Bronchial epithelial cell (primary cell): ENCODE measurements around the gene OPA3. TPM values are rescaled to one million over a fixed set of nuclear protein-coding genes. Genes with fewer than 3 reads are reported as not detected.
"Not testable (repeated sequence)": the region's sequence is repeated elsewhere in the genome, so short reads cannot be mapped to it uniquely, and the experiment has no call there.

Source experiments
- DNase-seq: peaks from one replicate; pipeline ENCODE4 v3.0.0-alpha.2; 2010; ENCODE audit warnings: low read depth
- FAIRE-seq: peaks from 2 replicates; lab custom pipeline; 2011; peaks lifted over from hg19 to GRCh38; lab: Jason Lieb, UNC
- H3K27me3 ChIP-seq: 2 replicates; pipeline ENCODE4 v1.5.1; 2011; ENCODE audit warnings: low read length; ENCODE audit not compliant: control insufficient read depth, insufficient read depth
- H3K36me3 ChIP-seq: 2 replicates; pipeline ENCODE4 v1.5.1; 2011; ENCODE audit warnings: low read length; ENCODE audit not compliant: control insufficient read depth, insufficient read depth
- H3K4me3 ChIP-seq: 2 replicates; pipeline ENCODE4 v1.5.1; 2011; ENCODE audit warnings: mild to moderate bottlenecking, low read depth, low read length, control low read depth
- total RNA-seq: library from RNA; depleted of rRNA; stranded (reverse); fragments of >200 nt; gene quantifications from 2 replicates; pipeline ENCODE4 v1.2.1, GENCODE V29; 2014
- TF ChIP-seq, protein P1 (sequence below): IDR thresholded peaks from 2 replicates; pipeline ENCODE4 v1.5.1; 2011; ENCODE audit warnings: mild to moderate bottlenecking, moderate library complexity, low read length, control low read depth, inconsistent platforms; ENCODE audit not compliant: insufficient read depth, severe bottlenecking

OPA3 gene
- total RNA-seq: 5.3 and 7.0 TPM in 2 replicates

DNA sequence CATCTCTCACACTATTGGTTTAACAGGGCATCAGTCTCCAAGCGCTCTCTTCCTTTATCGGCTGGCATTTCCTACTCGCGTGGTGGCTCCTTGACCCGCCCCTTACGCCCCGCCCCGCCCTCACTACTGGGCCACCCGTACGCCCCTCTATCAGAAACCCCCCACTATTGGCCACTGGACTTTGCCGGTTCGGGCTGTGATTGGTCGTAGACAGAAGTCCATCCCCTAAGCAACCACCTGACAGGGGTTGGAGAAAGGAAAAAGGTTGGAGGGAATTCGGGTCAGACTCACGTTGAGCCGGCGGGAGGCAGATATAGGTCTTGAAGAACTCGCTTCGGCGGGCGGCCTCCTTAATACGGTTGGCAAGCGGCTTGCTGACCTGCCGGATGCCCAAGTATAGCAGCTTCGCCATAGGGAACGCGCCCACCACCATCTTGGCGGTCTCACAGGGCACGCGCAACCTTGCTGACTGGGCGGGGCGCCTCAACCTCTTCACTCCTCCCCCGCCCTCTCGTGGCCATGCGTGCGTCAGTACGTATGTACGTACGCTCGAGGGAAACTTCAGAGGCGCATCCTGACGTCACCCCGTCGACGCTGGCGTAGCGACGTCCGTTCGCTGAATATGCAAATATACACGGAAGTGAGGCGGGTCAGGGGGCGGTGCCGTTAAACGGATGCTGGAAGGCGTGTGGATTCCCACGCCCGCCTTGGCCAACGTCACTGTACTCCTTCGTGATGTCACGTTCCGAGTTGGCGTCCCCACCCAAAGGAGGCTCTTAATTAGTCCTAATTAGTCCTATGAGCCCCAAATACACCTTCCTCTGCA is at the start of gene OPA3:
Gene OPA3, minus strand, starts transcription at position 471 of the 826 bp plus-strand sequence. Its CDS starts 38 bp downstream, at position 433.
- peak; percentile 99 for FAIRE-seq
- H3K27me3 ChIP-seq: no peaks in the 10 kb centered on the region
- TF ChIP-seq, protein P1, sequence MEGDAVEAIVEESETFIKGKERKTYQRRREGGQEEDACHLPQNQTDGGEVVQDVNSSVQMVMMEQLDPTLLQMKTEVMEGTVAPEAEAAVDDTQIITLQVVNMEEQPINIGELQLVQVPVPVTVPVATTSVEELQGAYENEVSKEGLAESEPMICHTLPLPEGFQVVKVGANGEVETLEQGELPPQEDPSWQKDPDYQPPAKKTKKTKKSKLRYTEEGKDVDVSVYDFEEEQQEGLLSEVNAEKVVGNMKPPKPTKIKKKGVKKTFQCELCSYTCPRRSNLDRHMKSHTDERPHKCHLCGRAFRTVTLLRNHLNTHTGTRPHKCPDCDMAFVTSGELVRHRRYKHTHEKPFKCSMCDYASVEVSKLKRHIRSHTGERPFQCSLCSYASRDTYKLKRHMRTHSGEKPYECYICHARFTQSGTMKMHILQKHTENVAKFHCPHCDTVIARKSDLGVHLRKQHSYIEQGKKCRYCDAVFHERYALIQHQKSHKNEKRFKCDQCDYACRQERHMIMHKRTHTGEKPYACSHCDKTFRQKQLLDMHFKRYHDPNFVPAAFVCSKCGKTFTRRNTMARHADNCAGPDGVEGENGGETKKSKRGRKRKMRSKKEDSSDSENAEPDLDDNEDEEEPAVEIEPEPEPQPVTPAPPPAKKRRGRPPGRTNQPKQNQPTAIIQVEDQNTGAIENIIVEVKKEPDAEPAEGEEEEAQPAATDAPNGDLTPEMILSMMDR: no peak

DNA sequence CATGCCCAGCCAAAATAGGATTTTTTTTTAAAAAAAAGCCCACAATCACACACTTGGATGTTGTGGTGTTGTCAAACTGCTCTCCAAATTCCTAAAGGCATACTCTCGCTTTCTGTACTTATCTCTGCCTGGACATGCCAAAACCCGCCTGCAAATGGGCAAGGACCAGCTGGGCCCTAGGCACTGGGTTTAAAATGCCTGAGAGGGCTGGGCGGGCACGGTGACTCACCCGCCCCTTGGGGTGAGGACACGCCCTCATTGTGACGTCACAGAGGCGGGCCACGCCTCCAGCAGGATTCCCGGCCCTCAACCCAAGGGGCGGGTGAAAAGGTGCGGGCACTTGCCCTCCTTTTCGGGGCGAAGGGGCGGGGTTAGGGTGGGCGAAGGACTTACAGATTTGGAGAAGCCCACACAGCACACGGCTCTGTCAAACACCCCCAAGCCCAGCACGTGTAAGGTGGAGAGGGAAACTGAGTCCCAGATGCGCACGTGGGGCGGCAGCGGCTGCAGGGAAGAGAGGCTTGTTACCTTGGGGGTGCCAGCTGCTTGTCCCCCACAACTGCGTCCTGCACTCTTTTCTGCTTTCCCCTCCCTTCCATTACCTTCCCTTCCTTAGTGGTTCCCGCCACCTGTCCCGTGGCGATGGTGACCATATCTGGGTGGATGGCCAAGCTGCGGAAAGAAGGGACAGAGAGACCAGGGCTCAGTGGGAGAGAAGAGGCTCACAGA is 48.0 kb upstream of the OPA3 start:
- H3K4me3 ChIP-seq: no peak overlapping the region
- peaks cover 13% of the 10 kb centered on the region for H3K36me3 ChIP-seq
- TF ChIP-seq, protein P1: no peak
- no peaks in the 10 kb centered on the region for H3K27me3 ChIP-seq
- DNase-seq (peak; percentile 97), FAIRE-seq (peak; percentile 89)

More for the DNA sequence above, at the start of gene OPA3:
- Histone ChIP-seq H3K36me3 (no peaks in the 10 kb centered on the region), H3K4me3 (peak within 1 kb of the TSS; percentile 81)
- DNase-seq: peak; percentile 99

DNA sequence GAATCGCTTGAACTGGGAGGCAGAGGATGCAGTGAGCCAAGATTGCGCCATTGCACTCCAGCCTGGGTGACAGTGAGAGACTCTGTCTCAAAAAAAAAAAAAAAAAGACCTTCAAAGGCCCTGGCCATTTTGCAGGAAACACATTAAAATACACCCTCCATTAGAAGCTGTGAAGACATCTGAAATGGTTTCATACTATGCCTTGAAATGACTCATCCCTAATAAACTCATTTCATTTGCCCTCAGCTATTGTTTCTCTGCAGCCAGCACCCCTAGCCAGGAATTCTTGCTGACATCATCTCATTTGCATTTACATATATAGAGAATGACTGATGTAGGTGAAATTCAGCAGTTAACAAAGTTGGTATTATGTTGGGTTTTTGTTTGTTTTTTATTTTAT is 45.9 kb upstream of the OPA3 start:
- FAIRE-seq (no peak), DNase-seq (peak; percentile 97)
- Histone ChIP-seq H3K27me3 (no peaks in the 10 kb centered on the region), H3K36me3 (peaks cover 21% of the 10 kb centered on the region), H3K4me3 (no peak overlapping the region)
- TF ChIP-seq, protein P1: no peak

DNA sequence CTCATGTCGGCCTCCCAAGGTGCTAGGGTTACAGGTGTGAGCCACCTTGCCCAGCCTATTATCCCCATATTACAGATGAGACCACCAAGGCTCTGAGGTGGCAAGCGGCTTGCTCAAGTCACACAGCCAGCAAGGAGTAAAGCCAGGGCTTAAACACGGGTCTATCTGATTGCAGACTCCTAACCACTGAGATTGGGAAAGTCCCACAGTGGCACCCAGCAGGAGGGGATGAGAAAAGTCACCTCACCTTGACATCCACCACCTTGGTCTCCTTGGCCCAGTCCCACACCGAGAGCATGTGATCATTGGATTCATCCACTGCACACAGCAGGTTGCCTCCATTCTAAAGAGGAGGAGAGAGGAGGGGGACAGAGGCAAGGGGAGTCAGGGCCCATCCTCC is 45.1 kb upstream of the OPA3 start:
- no peak for DNase-seq
- H3K27me3 ChIP-seq: no peaks in the 10 kb centered on the region
- FAIRE-seq: no peak
- peaks cover 24% of the 10 kb centered on the region for H3K36me3 ChIP-seq
- no peak overlapping the region for H3K4me3 ChIP-seq
- TF ChIP-seq, protein P1: no peak

DNA sequence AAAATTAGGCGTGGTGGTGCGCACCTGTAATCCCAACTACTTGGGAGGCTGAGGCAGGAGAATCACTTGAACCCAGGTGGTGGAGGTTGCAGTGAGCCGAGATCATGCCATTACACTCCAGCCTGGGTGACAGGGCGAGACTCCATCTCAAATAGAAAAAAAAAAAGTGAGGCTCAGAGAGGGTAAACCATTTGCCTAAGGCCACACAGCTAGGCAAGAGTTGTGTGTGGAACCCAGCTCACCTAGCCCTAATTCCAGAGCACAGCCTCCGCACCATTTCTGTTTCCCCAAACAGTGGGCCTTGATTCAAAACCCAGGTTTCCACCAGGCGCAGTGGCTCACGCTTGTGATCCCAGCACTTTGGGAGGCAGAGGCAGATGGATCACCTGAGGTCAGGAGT is 43.6 kb upstream of the OPA3 start:
- H3K36me3 ChIP-seq: peaks cover 29% of the 10 kb centered on the region
- not testable (repeated sequence) for DNase-seq, H3K4me3 ChIP-seq, H3K27me3 ChIP-seq, FAIRE-seq

DNA sequence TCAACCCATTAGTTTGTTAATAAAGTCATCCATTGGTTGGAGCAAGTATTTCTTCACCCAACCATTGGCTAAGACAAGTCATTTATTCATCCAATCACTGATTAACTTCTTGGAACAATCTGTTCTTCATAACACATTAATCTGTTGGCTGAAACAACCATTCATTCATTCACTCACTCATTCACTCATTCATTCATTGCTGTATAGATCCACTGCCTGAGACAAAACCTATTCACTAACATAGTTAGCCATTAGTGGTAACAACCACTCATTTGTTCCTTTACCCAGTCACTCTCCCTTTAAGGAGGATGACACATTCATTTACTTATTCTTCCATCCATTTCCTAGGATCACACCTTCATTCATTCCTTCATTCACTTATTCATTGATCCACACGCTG is 39.4 kb upstream of the OPA3 start:
- H3K27me3 ChIP-seq: no peaks in the 10 kb centered on the region
- TF ChIP-seq, protein P1: no peak
- FAIRE-seq: peak; percentile 70
- H3K36me3 ChIP-seq: peaks cover 35% of the 10 kb centered on the region
- DNase-seq: no peak
- no peak overlapping the region for H3K4me3 ChIP-seq
